A549 treated with DMSO at 1 μM for 4 hours (cell line): ENCODE data around the gene MRPS6. TPM values are rescaled to one million over a fixed set of nuclear protein-coding genes. Genes with fewer than 3 reads are reported as not detected.

Experiments
- total RNA-seq: library from RNA; stranded (reverse); fragments of 200-300 nt; extraction: Qiagen RNA extraction; gene quantifications from 5 replicates; pipeline ENCODE4 v1.2.3, GENCODE V29; 2022; ENCODE audit warnings: low read depth

Gene MRPS6
- total RNA-seq = 39.7 to 51.9 TPM (median 49.5 TPM) in 5 replicates

DNA sequence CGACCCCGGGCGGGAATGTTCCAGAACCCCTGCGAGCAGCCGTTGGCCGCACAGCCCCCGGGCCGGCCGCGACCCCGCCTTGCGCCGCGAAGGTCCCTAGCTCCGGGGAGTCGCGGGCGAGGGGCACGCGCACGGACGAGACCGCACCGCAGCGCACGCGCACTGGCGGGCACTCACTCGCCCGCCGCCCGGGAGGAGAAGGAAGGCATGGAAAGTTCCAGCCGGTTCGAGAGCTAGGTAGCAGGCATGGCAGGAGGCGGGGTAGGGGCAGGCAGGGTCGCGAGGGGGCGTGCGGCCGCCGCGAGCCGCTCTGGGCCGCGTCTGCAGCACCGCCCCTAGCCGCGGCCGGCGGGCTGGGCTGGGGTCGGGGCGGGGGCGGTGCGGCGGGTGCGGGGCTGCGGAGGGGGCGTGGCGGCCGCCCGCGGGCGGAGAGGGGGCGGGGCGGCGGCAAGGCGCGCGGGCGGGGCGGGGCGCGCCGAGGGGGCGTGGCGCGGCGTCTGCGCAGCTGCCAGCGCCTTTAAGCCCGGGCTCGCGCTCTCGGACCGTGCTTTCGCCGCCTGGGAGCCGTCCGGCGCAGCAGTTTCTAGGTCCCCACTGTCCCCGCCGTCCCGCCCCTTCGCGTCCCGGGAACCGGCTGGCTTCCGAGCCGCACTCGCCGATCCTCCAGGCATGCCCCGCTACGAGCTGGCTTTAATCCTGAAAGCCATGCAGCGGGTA is at the start of gene MRPS6, which contains the start of gene SLC5A3:
MRPS6 (plus strand) TSS at position 547 of the 717 bp plus-strand sequence; CDS start at position 670, 123 bp downstream.
SLC5A3 (plus strand) TSS at position 547 of the 717 bp plus-strand sequence. CDS start 21,621 bp downstream, outside the sequence.

Other genes with a start within 250 kb of the MRPS6 start
- 137 to 152 TPM (median 142 TPM) in 5 replicates for gene ATP5PO, start 157.8 kb upstream of the MRPS6 start, total RNA-seq
- 3.4 to 5.5 TPM (median 5.1 TPM) in 5 replicates for gene SLC5A3, start within 50 bp of the MRPS6 start, total RNA-seq